Body of pancreas (tissue), 4 donors: ENCODE results near the gene PCDHGC4. TPM values are rescaled to one million over a fixed set of nuclear protein-coding genes. Genes with fewer than 3 reads are reported as not detected.

ENCODE experiments used
- ATAC-seq: fragments of 150-250 bp; one replicate; pipeline ENCODE4 v1.9.1; 2016
- DNase-seq, 4 donors: peaks; one replicate each; pipeline ENCODE4 v3.0.0-alpha.2; 2019
- H3K27ac ChIP-seq, 4 donors: fragments of 200-600 bp; sonication (generic); 1 replicate in 3 of 4; 2 replicates in 1 of 4; pipeline versions ENCODE4 v1.5.1 to v1.6.1; 2016 to 2019; ENCODE audit warnings: mild to moderate bottlenecking in 1 of 4, mixed read lengths in 1 of 4, moderate library complexity in 1 of 4
- H3K27me3 ChIP-seq, 2 donors: fragments of 200-600 bp; sonication (generic); one replicate each; pipeline ENCODE4 v1.6.0; 2016; ENCODE audit warnings: mild to moderate bottlenecking in 1 of 2
- H3K36me3 ChIP-seq, 2 donors: fragments of 200-600 bp; sonication (generic); replicated peaks in 1 of 2; 2 replicates each; pipeline ENCODE4 v1.5.1; 2016; ENCODE audit warnings: low read depth in 2 of 2; ENCODE audit not compliant: insufficient read depth in 1 of 2
- H3K4me1 ChIP-seq: fragments of 200-600 bp; sonication (generic); one replicate; pipeline ENCODE4 v1.6.0; 2016
- H3K4me3 ChIP-seq, 2 donors: fragments of 200-600 bp; sonication (generic); 1 replicate in 1 of 2; 2 replicates in 1 of 2; pipeline ENCODE4 v1.5.1; 2016 to 2019
- H3K9me3 ChIP-seq, 3 donors: fragments of 200-600 bp; sonication (generic); 1 replicate in 2 of 3; 2 replicates in 1 of 3; pipeline ENCODE4 v1.5.1; 2016
- CTCF ChIP-seq, 7 experiments: fragments of 450-650 bp in 4 of 7; fragments of 200-600 bp in 3 of 7; sonication (generic) in 3 of 7; IDR thresholded peaks; one replicate each; pipeline ENCODE4 v1.5.1; 2016 to 2019; ENCODE audit warnings: antibody characterized with exemption in 7 of 7
- POLR2A ChIP-seq, 3 donors: fragments of 450-650 bp; IDR thresholded peaks; one replicate each; pipeline ENCODE4 v1.6.1; 2016; ENCODE audit warnings: antibody characterized with exemption in 3 of 3, mild to moderate bottlenecking in 2 of 3
- WGBS, 2 donors: methylation state at CpG; one replicate each; pipeline ENCODE4 v1.1.5; 2017; 5-methylcytosine and 5-hydroxymethylcytosine counted together
- intact Hi-C: fragments of 100-400 bp; cut with DNase I; formaldehyde crosslinking; loops from one replicate; pipeline ENCODE4 v1.15.1; 2023
- total RNA-seq, 2 donors: library from RNA; depleted of rRNA; stranded (reverse); fragments of >200 nt; gene quantifications; one replicate each; pipeline ENCODE4 v1.1.0, GENCODE V29; 2016

PCDHGC4 gene
- total RNA-seq, 2 donors from 2014 or later, result 1.6 to 2.0 TPM

- no peak overlapping the region for H3K27ac ChIP-seq
Observed at GRCh38 chr5:141495453-141495811, 10.6 kb downstream of the PCDHGC4 start.

DNA sequence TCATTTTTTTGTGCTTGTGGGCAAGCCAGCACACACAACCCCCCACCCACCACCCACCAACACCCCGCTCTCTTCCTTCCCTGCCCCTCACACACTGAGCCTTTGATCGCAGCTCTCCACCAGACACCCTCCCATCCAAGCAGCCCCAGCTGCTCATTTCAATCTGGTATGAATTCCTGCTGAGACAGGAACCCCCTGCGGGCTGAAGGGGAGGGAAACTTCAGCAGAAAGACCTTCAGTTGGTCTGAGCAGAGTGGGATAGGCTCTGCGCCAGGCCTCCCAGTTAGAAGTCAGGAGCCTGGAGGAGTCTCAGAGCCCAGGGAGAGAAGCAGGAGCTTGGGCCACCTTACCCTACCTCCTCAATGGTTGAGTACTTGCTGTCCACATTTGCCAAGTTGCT lies 11.2 kb downstream of the PCDHGC4 start:
- intact Hi-C loops, result no loop called here
- H3K27me3 ChIP-seq, result no peaks in the 10 kb centered on the region
- no peak overlapping the region for H3K4me3 ChIP-seq
- no peaks in the 10 kb centered on the region for H3K36me3 ChIP-seq
- H3K9me3 ChIP-seq, result no peaks in the 10 kb centered on the region
- DNase-seq, result no peak
- WGBS, 2 donors, result 79 to 89% methylated on average over 4 of the region's 4 CpGs
- H3K27ac ChIP-seq, result no peak overlapping the region
- no peaks in the 10 kb centered on the region for H3K4me1 ChIP-seq
- ATAC-seq, result no peak
- TF ChIP-seq CTCF (IDR thresholded peaks at IDR 0.05) (no peak), POLR2A (IDR thresholded peaks at IDR 0.05) (no peak)

More at GRCh38 chr5:141495453-141495811, 10.6 kb downstream of the PCDHGC4 start:
- no peaks in the 10 kb centered on the region for H3K36me3 ChIP-seq
- no peaks in the 10 kb centered on the region for H3K4me1 ChIP-seq
- no peaks in the 10 kb centered on the region for H3K9me3 ChIP-seq
- no peak for DNase-seq
- no peaks in the 10 kb centered on the region for H3K27me3 ChIP-seq
- 93% methylated on average over 8 of the region's 8 CpGs for WGBS, 2 donors
- H3K4me3 ChIP-seq, result no peak overlapping the region
- intact Hi-C loops, result no loop called here
- TF ChIP-seq CTCF (IDR thresholded peaks at IDR 0.05) (no peak), POLR2A (IDR thresholded peaks at IDR 0.05) (no peak)
- no peak for ATAC-seq

GRCh38 chr5:141501761-141502160 lies 16.9 kb downstream of the PCDHGC4 start:
- Histone ChIP-seq H3K9me3 (no peaks in the 10 kb centered on the region), H3K27me3 (no peaks in the 10 kb centered on the region), H3K36me3 (no peaks in the 10 kb centered on the region), H3K27ac (no peak overlapping the region), H3K4me1 (no peaks in the 10 kb centered on the region), H3K4me3 (no peak overlapping the region)
- no peak for TF ChIP-seq POLR2A (IDR thresholded peaks at IDR 0.05)
- no peak for TF ChIP-seq CTCF (IDR thresholded peaks at IDR 0.05)
- intact Hi-C loops, result no loop called here
- WGBS, 2 donors, result 81 to 87% methylated on average over 7 of the region's 7 CpGs
- ATAC-seq, result no peak
- no peak for DNase-seq

DNA sequence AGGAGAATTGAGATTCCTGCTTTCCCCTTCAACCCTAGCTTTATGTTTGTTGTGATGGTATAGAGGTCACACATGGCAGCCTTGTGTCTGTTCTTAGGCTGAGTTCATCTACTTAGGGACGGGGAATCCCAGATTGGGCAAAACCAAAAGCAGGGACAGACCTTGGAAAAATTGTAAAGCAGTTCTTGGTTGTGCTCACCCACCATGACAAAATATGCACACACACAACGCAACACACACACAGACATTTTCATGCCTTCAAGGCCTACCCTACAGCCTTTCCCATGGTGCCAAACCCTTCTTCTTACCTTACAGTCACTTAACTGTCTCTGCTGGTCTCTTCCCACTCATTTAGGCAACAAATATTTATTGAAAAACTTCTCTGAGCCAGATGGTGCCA lies 18.9 kb downstream of the PCDHGC4 start:
- DNase-seq, result no peak
- intact Hi-C loops, result no loop called here
- Histone ChIP-seq H3K9me3 (no peaks in the 10 kb centered on the region), H3K27me3 (no peaks in the 10 kb centered on the region), H3K27ac (no peak overlapping the region), H3K4me1 (no peaks in the 10 kb centered on the region), H3K4me3 (no peak overlapping the region), H3K36me3 (no peaks in the 10 kb centered on the region)
- WGBS, 2 donors, result 87 to 98% methylated on average over 2 of the region's 2 CpGs
- TF ChIP-seq CTCF (IDR thresholded peaks at IDR 0.05), result no peak
- no peak for TF ChIP-seq POLR2A (IDR thresholded peaks at IDR 0.05)
- no peak for ATAC-seq

- Histone ChIP-seq H3K9me3 (no peaks in the 10 kb centered on the region), H3K36me3 (no peaks in the 10 kb centered on the region), H3K27ac (no peak overlapping the region), H3K27me3 (no peaks in the 10 kb centered on the region), H3K4me1 (no peaks in the 10 kb centered on the region), H3K4me3 (no peak overlapping the region)
- no peak for DNase-seq
- intact Hi-C loops, result no loop called here
- WGBS, 2 donors, result 92 to 93% methylated on average over 4 of the region's 4 CpGs
- no peak for ATAC-seq
- TF ChIP-seq CTCF (IDR thresholded peaks at IDR 0.05) (no peak), POLR2A (IDR thresholded peaks at IDR 0.05) (no peak)
Observed at GRCh38 chr5:141504216-141504615, 19.4 kb downstream of the PCDHGC4 start.
